ENCODE measurements around the gene MID2.

Gene MID2

GRCh38 chrX:107827852-107828251 lies 2.2 kb downstream of the MID2 start:
- no peak for TF ChIP-seq CTCF (IDR thresholded peaks at IDR 0.05; ENCODE audit: low read depth, low read length)
- DNase-seq (ENCODE audit: extremely low read depth, low read depth), result no peak

DNA sequence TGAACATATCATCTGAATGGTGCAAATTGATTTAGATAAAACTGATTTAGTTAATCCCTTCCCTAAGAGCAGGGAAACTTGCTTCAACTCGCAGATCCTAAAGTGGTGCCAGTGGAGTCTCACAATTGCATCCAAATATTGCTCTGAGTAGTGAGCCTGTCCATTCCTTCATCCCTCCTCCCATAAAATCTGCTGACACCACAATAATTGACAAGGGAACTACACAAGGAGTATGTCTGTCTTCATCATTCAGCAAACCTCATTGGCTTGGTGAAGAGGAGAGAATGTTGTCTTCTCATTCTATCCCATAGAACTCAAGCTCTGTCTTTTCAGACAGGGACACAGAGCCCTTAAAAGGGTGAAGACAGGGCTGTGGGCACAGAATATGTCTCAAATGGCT lies 4.2 kb downstream of the MID2 start:
- no peak for TF ChIP-seq CTCF (IDR thresholded peaks at IDR 0.05; ENCODE audit: low read depth, low read length)
- no peak for DNase-seq (ENCODE audit: extremely low read depth, low read depth)

- TF ChIP-seq CTCF (IDR thresholded peaks at IDR 0.05; ENCODE audit: low read depth, low read length), result no peak
- no peak for DNase-seq (ENCODE audit: extremely low read depth, low read depth)
These were observed 5.5 kb downstream of the MID2 start for GRCh38 chrX:107831071-107831730.

GRCh38 chrX:107834275-107835201 lies 8.9 kb downstream of the MID2 start:
- no peak for DNase-seq (ENCODE audit: extremely low read depth, low read depth)
- no peak for TF ChIP-seq CTCF (IDR thresholded peaks at IDR 0.05; ENCODE audit: low read depth, low read length)

DNA sequence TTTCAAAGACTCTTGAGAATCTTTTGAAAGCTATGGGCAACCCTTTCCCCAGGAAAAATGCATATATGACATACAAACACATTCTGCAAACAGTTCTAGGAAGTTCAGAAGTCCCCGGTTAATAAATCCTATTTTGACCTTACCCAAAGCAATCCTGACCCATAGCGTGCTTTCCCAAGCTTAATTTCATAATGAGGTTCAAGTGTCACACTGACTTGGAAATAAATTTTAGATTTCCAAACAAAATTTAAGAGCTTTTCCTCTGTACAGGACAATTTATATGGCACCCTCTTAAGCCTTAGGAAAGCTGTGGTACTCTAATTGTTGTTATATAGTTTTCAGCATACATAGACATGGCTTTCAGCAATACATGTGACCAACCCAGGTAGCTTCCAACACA lies 11.3 kb downstream of the MID2 start:
- DNase-seq (ENCODE audit: extremely low read depth, low read depth), result no peak
- no peak for TF ChIP-seq CTCF (IDR thresholded peaks at IDR 0.05; ENCODE audit: low read depth, low read length)

- DNase-seq (ENCODE audit: extremely low read depth, low read depth), result no peak
- no peak for TF ChIP-seq CTCF (IDR thresholded peaks at IDR 0.05; ENCODE audit: low read depth, low read length)
These were observed 15.3 kb downstream of the MID2 start for GRCh38 chrX:107840971-107841370.
